ENCODE measurements around the gene GPR3. TPM values are rescaled to one million over a fixed set of nuclear protein-coding genes. Genes with fewer than 3 reads are reported as not detected.
A peak's percentile ranks its signal among the peaks of the same experiment; 100 is the strongest.

Gene GPR3
- total and polyA plus RNA-seq, 2 of the 8 experiments (the other 6 are each of a cell fraction or from before 2014, with no cell fraction given), result 9.9 to 26.5 TPM

DNA sequence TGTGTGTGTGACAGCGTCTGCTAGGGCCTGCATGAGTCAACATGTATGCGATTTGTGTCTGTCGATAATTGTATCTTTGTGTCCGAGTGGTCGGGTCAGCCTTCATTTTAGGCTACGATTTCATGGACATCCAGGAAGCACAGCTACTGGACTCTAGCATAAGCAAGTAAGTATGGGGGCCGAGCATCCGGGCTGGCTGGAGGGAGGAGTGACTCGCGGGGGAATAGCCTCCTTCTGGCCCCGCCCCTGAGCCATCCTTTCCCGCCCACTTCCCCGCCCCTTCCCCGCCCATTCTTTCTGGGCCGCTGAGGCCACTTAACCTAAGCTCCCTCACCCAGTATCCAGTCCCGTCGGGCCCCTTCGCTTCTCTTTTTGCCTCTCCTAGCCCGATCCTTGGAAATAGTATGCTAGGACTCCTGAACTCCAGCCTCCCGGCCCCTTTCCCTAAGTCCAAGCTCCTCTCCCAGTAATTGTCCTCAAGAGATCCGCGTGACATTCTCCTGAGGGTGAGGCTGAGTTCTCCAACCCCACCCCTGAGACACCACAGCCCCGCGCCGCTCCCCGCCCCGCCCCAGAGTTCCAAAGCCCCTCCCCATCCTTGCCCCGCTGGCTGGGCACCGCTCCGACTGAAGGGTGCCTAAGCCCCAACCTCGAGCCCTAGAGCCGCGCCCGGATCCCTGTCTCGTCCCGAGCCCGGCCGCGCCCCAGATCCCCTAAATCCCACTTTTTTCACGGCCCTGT, 26.9 kb upstream of the GPR3 start:
- Histone ChIP-seq H3K4me3 (ENCODE audit: extremely low read depth in 1 of 4, insufficient read depth in 2 of 4, low read depth in 3 of 4, low read length in 4 of 4) (peak overlapping the region; percentile 62 to 71 (median 64)), H2BK20ac (ENCODE audit: low read length) (no peak overlapping the region), H3K4ac (replicated peaks; ENCODE audit: insufficient read length, low read depth, low read length) (no peak overlapping the region), H4K8ac (ENCODE audit: extremely low read depth, insufficient read depth, low read length) (no peak overlapping the region; the same call in 1 of the 2 replicates), H3K79me1 (ENCODE audit: low read depth, low read length) (no peaks in the 10 kb centered on the region), H4K5ac (ENCODE audit: insufficient read length, low read depth, low read length) (peak overlapping the region; percentile 41), H2BK120ac (replicated peaks; ENCODE audit: low read depth, low read length) (no peak overlapping the region), H3K14ac (ENCODE audit: insufficient read length) (no peak overlapping the region), H3K9ac (replicated peaks in 1 of 4; ENCODE audit: extremely low read depth in 1 of 4, low read depth in 3 of 4, low read length in 3 of 4) (peak overlapping the region in 1 of 4 experiments; percentile 24; a peak in 1 of 7 replicates), H2AFZ (ENCODE audit: low read length) (no peak overlapping the region; the same call in 1 of the 2 replicates), H4K91ac (replicated peaks; ENCODE audit: insufficient read length, low read length) (peak overlapping the region; percentile 22), H2AK5ac (ENCODE audit: low read depth, low read length) (no peak overlapping the region), H3K4me2 (ENCODE audit: insufficient read depth in 1 of 2, low read depth in 2 of 2, low read length in 2 of 2) (peak overlapping the region; percentile 85 to 97), H3K23ac (ENCODE audit: insufficient read length) (no peak overlapping the region), H3K36me3 (ENCODE audit: control insufficient read depth in 2 of 4, insufficient read depth in 4 of 4, low read length in 3 of 4) (no peaks in the 10 kb centered on the region), H3K27ac (ENCODE audit: low read depth, low read length) (no peak overlapping the region), H3K27me3 (replicated peaks in 1 of 4; ENCODE audit: control insufficient read depth in 3 of 4, extremely low read depth in 1 of 4, insufficient read depth in 3 of 4, low read length in 3 of 4) (peaks cover 5 to 15% (median 11%) of the 10 kb centered on the region in 4 experiments; a peak in 6 of 7 replicates), H2BK5ac (ENCODE audit: low read depth, low read length) (no peak overlapping the region), H3K79me2 (ENCODE audit: control insufficient read depth in 1 of 2, insufficient read depth in 2 of 2, low read length in 2 of 2) (no peaks in the 10 kb centered on the region), H3K18ac (ENCODE audit: extremely low read depth, low read length) (no peak overlapping the region), H4K20me1 (replicated peaks in 1 of 2; ENCODE audit: control insufficient read depth in 1 of 2, insufficient read depth in 2 of 2, low read length in 2 of 2) (peaks cover 0 to 2% of the 10 kb centered on the region in 2 experiments), H3K4me1 (replicated peaks in 1 of 4; ENCODE audit: control insufficient read depth in 3 of 4, insufficient read depth in 4 of 4, low read length in 3 of 4) (peaks cover 6 to 20% (median 8%) of the 10 kb centered on the region in 4 experiments), H2BK15ac (ENCODE audit: low read length) (peak overlapping the region; percentile 14; the same call in 1 of the 2 replicates), H3K56ac (replicated peaks; ENCODE audit: insufficient read length, low read depth, low read length) (no peak overlapping the region), H2BK12ac (ENCODE audit: low read depth, low read length) (peak overlapping the region; percentile 33; the same call in 1 of the 2 replicates), H3K23me2 (ENCODE audit: low read depth, low read length) (peaks cover 7% of the 10 kb centered on the region; the same call in 1 of the 2 replicates), H3K9me3 (ENCODE audit: insufficient read depth in 2 of 2, low read depth in 1 of 2, low read length in 1 of 2) (no peaks in the 10 kb centered on the region)
- DNase-seq (ENCODE audit: low read depth in 1 of 2, low spot score in 2 of 2) (peak in 1 of 2 experiments; percentile 86), FAIRE-seq (no peak)
- WGBS, 2 experiments (ENCODE audit: extremely low coverage in 1 of 2, insufficient coverage in 1 of 2, insufficient read length in 1 of 2, insufficient replicate concordance in 2 of 2, low coverage in 1 of 2, low lambda C conversion rate in 2 of 2, missing lambda C conversion rate in 1 of 2), result 13% methylated on average over 25 of the region's 40 CpGs; no CpG with 5 or more reads in 1 of the 2 experiments
- ChIA-PET POLR2A (ENCODE audit: partially characterized antibody) (interaction anchor here (0.6 to 10.3 kb wide), 16 partner anchors 12 to 334 kb away, joined by 3 to 101 read pairs (median 4); partner anchors contain the start of gene CD164L2), CTCF (ENCODE audit: partially characterized antibody) (interaction anchor here (0.7 to 28.8 kb wide), 18 partner anchors 9 to 241 kb away, joined by 3 to 625 read pairs (median 8); partner anchors contain the start of genes CD164L2, FCN3, GPR3 and SYTL1)
- TF ChIP-seq POLR2A (IDR thresholded peaks at IDR 0.05; ENCODE audit: control extremely low read depth in 1 of 2, low read depth in 2 of 2, low read length in 2 of 2), result peak in 1 of 2 experiments; percentile 51; a peak in 2 of 3 replicates
- TF ChIP-seq TBP (IDR thresholded peaks at IDR 0.05; ENCODE audit: low read depth, low read length), result peak; percentile 62
- TF ChIP-seq CREB1 (IDR thresholded peaks at IDR 0.05), result peak; percentile 14; the same call in 1 of the 2 replicates
- TF ChIP-seq EZH2 (IDR thresholded peaks at IDR 0.05; ENCODE audit: low read depth, low read length, severe bottlenecking), result peak; percentile 6
- TF ChIP-seq BCL11A (IDR thresholded peaks at IDR 0.05; ENCODE audit: low read depth in 2 of 2, low read length in 2 of 2), result no peak
- no peak for TF ChIP-seq FOSL1 (IDR thresholded peaks at IDR 0.05; ENCODE audit: insufficient read depth, low read depth, low read length)
- TF ChIP-seq TAF1 (IDR thresholded peaks at IDR 0.05; ENCODE audit: low read depth, low read length), result peak; percentile 71
- no peak for TF ChIP-seq JUN (IDR thresholded peaks at IDR 0.05; ENCODE audit: low read depth, low read length)
- no peak for TF ChIP-seq RNF2 (IDR thresholded peaks at IDR 0.05; ENCODE audit: borderline replicate concordance, low read depth, low read length, missing control alignments, poor library complexity, severe bottlenecking)
- TF ChIP-seq KDM5A (IDR thresholded peaks at IDR 0.05; ENCODE audit: low read length), result no peak
- peak in 1 of 2 experiments; percentile 98; a peak in 1 of 3 replicates for TF ChIP-seq EP300 (IDR thresholded peaks at IDR 0.05; ENCODE audit: borderline replicate concordance in 1 of 2, low read depth in 2 of 2, low read length in 2 of 2)

All from H1 (cell line).